Omental fat pad (tissue), 4 donors: Measurements from ENCODE around the gene VWA5B1. TPM values are rescaled to one million over a fixed set of nuclear protein-coding genes. Genes with fewer than 3 reads are reported as not detected.

Source experiments
- ATAC-seq: fragments of 150-250 bp; one replicate; pipeline ENCODE4 v1.9.1; 2016; ENCODE audit warnings: mild to moderate bottlenecking, moderate library complexity; ENCODE audit not compliant: low FRiP score
- DNase-seq: peaks from one replicate; pipeline ENCODE4 v3.0.0-alpha.2; 2019; ENCODE audit warnings: low spot score
- total RNA-seq, 4 donors: library from RNA; depleted of rRNA; stranded (reverse); fragments of >200 nt; gene quantifications; one replicate each; pipeline ENCODE4 v1.1.0, GENCODE V29; 2016
- TF ChIP-seq, protein P1 (sequence below), 3 donors: fragments of 450-650 bp; IDR thresholded peaks; one replicate each; pipeline ENCODE4 v1.5.1; 2016 to 2017; ENCODE audit warnings: antibody characterized with exemption in 3 of 3, mild to moderate bottlenecking in 3 of 3, moderate library complexity in 2 of 3

The VWA5B1 gene
- total RNA-seq, 4 donors from 2014 or later, result not detected

DNA sequence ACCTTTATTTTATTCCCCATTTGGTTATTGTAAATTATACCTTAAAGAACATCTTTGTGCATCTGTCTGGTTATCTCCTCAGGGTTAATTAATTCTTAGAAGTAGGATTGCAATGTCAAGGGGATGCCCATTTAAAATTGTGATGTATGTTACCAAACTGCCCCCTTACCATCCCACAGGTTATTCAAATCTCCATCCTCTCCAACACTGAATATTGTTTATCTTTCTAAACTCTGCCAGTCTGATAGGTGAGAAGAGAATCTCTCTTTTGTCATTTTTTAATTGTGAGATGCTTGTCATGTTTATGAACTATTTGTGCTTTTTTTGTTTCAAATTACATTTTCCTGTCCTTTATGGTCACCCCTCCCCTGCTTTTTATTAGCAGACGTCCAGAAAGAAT, 55.8 kb downstream of the VWA5B1 start:
- no peak for DNase-seq
- TF ChIP-seq, protein P1, sequence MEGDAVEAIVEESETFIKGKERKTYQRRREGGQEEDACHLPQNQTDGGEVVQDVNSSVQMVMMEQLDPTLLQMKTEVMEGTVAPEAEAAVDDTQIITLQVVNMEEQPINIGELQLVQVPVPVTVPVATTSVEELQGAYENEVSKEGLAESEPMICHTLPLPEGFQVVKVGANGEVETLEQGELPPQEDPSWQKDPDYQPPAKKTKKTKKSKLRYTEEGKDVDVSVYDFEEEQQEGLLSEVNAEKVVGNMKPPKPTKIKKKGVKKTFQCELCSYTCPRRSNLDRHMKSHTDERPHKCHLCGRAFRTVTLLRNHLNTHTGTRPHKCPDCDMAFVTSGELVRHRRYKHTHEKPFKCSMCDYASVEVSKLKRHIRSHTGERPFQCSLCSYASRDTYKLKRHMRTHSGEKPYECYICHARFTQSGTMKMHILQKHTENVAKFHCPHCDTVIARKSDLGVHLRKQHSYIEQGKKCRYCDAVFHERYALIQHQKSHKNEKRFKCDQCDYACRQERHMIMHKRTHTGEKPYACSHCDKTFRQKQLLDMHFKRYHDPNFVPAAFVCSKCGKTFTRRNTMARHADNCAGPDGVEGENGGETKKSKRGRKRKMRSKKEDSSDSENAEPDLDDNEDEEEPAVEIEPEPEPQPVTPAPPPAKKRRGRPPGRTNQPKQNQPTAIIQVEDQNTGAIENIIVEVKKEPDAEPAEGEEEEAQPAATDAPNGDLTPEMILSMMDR (IDR thresholded peaks at IDR 0.05), result no peak
- ATAC-seq, result no peak

DNA sequence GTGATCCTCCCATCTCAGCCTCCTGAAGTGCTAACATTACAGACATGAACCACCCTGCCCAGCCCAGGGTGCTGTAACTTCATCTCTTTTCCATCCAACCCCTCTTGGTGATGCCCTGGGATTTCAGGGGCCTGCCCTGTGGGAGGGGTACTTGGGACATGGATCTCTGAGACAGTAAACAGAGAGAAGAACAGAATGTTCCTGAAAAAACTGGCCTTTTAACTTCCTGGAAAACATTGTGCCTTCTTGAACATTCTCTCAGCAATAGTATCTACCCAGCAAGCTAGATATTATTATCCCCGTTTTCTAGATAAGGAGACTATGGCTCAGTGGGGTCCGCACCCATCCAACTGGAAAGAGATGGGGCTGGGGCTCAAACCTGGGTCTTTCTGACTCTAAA, 57.0 kb downstream of the VWA5B1 start:
- TF ChIP-seq, protein P1 (IDR thresholded peaks at IDR 0.05), result no peak
- DNase-seq (no peak), ATAC-seq (no peak)

DNA sequence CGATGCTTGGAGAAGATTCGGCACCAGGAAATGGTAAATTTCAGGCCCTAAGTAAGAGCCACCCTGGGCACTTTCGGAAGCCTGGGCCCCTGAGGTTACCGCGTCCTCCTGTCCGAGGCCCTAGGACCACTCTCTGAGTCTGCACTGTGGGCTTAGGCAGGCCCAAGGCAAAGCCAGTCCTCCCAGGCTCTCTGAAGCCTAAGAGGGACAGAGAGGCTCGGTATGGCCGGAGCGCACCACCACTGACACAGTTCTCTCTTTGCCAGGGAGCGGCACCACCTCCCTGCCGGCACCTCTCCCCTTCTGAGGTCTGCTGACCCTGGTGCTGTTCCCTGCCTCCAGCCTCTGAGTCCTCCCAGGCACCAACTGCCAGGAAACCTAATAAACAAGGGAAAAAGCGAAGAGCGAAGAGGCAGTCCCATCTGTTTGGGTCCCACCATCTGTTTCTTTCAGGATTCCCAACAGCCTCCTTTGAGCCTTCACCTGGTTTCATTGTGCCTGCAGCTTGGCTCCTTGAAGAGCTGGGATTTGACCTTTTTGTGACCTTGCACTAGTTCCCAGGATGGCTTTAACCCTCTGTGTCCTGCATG, 57.7 kb downstream of the VWA5B1 start:
- TF ChIP-seq, protein P1 (IDR thresholded peaks at IDR 0.05), result no peak
- no peak for ATAC-seq
- DNase-seq, result no peak

DNA sequence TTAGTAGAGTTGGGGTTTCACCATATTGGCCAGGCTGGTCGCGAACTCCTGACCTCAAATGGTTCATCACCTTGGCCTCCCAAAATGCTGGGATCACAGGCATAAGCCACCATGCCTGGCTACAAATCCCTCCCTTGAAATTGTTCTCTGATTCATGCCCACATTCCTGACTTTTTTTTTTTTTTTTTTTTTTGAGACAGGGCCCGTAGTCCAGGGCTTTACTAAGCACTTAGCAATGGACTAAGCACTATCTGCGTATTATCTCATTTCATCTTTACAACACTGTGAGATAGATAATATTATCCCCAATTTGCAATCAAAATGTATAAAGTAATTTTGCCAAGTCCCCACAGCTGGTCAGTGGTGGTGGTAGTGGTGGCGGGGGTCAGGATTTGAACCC, 58.9 kb downstream of the VWA5B1 start:
- DNase-seq, result no peak
- ATAC-seq, result no peak
- TF ChIP-seq, protein P1 (IDR thresholded peaks at IDR 0.05), result no peak

DNA sequence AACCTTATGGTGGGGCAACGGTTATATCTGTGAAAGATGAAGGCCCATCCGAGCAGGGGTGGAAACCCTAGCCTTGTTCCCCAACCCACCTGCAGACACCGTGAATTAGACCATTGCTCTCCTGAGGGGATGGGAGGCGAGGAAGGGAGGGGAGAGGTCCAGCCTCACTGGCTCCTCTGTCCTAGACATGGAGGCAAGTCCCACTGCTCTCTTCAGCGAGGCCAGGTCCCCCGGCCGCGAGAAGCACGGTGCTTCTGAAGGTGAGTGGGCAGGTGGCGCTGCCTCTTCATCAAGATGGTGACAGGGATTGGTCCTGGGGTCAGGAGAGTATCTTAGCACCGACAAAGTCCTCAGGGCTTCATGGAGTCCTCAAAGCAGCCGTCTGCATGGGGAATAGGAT, 59.3 kb downstream of the VWA5B1 start:
- no peak for DNase-seq
- TF ChIP-seq, protein P1 (IDR thresholded peaks at IDR 0.05), result no peak
- ATAC-seq, result no peak

DNA sequence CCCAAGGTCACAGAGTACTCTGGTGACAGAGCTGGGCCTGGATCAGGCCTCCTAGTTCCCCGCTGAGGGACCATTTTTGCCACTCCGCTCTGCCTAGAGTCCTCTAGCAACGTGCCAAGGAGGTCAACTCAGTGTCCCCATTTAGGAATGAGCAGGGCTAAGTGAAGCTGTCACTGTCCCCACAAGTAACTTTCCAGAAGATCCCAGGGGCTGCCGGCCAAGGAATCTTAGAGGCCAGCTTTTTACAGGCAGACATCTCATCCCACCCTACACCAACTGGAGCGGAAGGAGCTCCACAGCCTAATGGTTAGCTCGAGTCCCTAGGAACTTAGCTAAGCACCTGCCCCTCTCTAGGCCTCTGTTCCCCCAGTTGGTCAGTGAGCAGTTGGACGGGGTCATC, 59.7 kb downstream of the VWA5B1 start:
- no peak for ATAC-seq
- no peak for DNase-seq
- TF ChIP-seq, protein P1 (IDR thresholded peaks at IDR 0.05), result no peak

DNA sequence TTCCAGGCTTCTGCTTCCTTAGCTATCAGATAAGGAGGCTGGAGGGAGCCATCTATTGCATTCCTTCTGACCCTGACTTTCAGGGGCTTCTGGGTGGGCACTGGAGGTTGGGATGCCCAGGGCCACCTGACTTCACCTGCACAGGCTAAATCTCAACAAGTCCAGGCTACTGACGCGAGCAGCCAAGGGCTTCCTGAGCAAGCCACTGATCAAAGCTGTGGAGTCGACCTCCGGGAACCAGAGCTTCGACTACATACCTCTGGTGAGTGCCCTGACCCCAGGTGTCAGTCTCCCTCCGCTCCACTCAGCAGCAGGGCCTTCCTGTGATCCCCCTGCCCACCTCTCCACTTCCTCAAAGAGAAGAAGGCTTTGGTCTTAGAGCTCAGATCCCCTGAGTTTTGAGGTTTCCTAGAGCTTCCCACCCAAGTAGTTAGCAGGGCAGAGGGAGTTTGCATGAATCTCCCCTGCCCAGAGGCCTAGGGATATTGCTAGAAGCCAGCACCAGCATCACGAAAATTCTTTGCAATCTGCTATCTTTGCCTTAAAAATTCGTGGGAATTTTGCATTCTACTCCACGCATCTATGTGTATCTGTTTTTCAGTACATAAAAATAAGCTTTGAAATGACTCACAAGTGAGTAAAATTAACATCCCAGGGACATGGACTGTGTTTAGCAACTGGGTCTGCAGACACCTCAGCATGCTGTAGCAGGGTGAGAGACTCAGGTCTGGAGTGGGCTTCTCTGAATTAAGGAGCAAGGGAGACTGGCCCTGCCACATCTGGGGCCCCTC, 61.4 kb downstream of the VWA5B1 start:
- TF ChIP-seq, protein P1 (IDR thresholded peaks at IDR 0.05), result no peak
- no peak for DNase-seq
- no peak for ATAC-seq
